Measurements from ENCODE around the gene CCDC192. TPM values are rescaled to one million over a fixed set of nuclear protein-coding genes. Genes with fewer than 3 reads are reported as not detected.

The CCDC192 gene
- total RNA-seq, 4 donors from 2014 or later, result 0.33 to 1.7 (median 1.1) TPM

DNA sequence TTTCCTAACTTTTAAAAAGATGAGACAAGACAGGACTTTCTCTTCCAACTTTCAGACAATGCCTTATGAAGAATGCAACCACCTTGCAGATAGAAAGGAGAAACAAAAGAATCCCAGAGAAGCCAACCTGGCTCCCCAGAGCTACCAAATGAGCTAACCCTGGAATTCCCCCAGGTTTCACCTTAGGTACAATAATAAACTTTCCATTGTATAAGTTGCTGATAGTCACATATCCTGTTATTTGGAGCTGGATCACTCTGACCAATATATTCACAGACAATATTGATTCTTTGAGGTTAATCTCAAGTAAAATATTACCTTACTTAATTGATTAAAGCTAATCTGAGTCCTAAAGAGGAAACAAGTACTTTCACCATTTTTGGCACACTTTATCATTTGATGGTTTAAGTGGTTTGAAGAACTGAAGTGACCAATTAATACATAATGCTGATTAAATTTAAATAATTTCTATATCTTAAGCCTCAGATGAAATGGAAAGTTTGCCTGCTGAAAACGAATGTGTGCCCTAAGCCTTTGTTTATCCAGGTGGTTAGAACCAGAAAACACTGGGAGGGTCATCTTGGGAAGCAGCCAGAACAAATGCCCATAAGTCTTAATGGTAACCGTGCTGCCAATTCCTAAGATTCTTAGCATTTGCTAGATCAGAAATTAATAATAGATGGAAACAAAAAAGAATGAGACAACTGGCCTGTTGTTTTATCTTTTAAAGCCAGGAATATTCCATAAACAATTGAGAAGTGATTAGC, 220.8 kb downstream of the CCDC192 start:
- Histone ChIP-seq H3K27ac (replicated peaks in 1 of 4) (no peak overlapping the region), H3K4me3 (no peak overlapping the region), H3K36me3 (no peaks in the 10 kb centered on the region), H3K4me1 (no peaks in the 10 kb centered on the region), H3K9me3 (no peaks in the 10 kb centered on the region), H3K27me3 (no peaks in the 10 kb centered on the region)
- TF ChIP-seq, protein P1, sequence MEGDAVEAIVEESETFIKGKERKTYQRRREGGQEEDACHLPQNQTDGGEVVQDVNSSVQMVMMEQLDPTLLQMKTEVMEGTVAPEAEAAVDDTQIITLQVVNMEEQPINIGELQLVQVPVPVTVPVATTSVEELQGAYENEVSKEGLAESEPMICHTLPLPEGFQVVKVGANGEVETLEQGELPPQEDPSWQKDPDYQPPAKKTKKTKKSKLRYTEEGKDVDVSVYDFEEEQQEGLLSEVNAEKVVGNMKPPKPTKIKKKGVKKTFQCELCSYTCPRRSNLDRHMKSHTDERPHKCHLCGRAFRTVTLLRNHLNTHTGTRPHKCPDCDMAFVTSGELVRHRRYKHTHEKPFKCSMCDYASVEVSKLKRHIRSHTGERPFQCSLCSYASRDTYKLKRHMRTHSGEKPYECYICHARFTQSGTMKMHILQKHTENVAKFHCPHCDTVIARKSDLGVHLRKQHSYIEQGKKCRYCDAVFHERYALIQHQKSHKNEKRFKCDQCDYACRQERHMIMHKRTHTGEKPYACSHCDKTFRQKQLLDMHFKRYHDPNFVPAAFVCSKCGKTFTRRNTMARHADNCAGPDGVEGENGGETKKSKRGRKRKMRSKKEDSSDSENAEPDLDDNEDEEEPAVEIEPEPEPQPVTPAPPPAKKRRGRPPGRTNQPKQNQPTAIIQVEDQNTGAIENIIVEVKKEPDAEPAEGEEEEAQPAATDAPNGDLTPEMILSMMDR (IDR thresholded peaks at IDR 0.05), result no peak
- TF ChIP-seq POLR2A (IDR thresholded peaks at IDR 0.05; ENCODE audit: low read depth), result no peak
- TF ChIP-seq POLR2AphosphoS5 (IDR thresholded peaks at IDR 0.05), result no peak
- no peak for TF ChIP-seq EP300 (IDR thresholded peaks at IDR 0.05)
- intact Hi-C loops (cut with DNase I), result no loop called here
- no peak for DNase-seq (ENCODE audit: extremely low spot score)
- WGBS, result 70% methylated on average over 2 of the region's 2 CpGs

DNA sequence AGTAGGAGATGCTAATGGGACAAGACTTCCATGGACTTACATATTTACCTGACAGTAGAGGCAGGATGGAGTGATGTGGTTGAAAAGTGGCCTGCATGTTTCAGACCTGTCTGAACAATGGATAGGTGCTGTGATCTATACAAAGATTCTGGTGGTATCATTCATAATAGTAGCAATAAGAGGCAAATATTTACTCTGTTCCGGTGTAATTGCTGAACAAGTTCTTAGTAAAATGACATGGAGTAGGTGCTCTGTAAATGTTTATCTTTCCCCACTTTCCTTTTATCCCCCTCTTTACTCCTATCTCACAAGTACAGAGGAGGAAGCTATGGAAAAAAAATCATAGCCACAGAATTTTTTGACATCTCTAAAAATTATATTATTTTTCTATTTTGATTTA, 221.4 kb downstream of the CCDC192 start:
- Histone ChIP-seq H3K9me3 (no peaks in the 10 kb centered on the region), H3K4me3 (no peak overlapping the region), H3K27ac (replicated peaks in 1 of 4) (no peak overlapping the region), H3K27me3 (no peaks in the 10 kb centered on the region), H3K36me3 (no peaks in the 10 kb centered on the region), H3K4me1 (no peaks in the 10 kb centered on the region)
- DNase-seq (ENCODE audit: extremely low spot score), result no peak
- TF ChIP-seq POLR2A (IDR thresholded peaks at IDR 0.05; ENCODE audit: low read depth), result no peak
- no peak for TF ChIP-seq POLR2AphosphoS5 (IDR thresholded peaks at IDR 0.05)
- no peak for TF ChIP-seq EP300 (IDR thresholded peaks at IDR 0.05)
- TF ChIP-seq, protein P1 (IDR thresholded peaks at IDR 0.05), result no peak
- WGBS, result 29% methylated on average over 1 of the region's 1 CpG
- intact Hi-C loops (cut with DNase I), result no loop called here

- H3K27me3 ChIP-seq, result no peaks in the 10 kb centered on the region
- H3K36me3 ChIP-seq, result no peaks in the 10 kb centered on the region
- intact Hi-C loops (cut with DNase I), result no loop called here
- DNase-seq (ENCODE audit: extremely low spot score), result no peak
- no peak overlapping the region for H3K27ac ChIP-seq (replicated peaks in 1 of 4)
- no peak overlapping the region for H3K4me3 ChIP-seq
- peaks cover 0 to 11% (median 2%) of the 10 kb centered on the region in 4 donors for H3K4me1 ChIP-seq
- WGBS, result 70% methylated on average over 4 of the region's 4 CpGs
- TF ChIP-seq POLR2AphosphoS5 (IDR thresholded peaks at IDR 0.05) (no peak), POLR2A (IDR thresholded peaks at IDR 0.05; ENCODE audit: low read depth) (no peak), EP300 (IDR thresholded peaks at IDR 0.05) (no peak)
- TF ChIP-seq, protein P1 (IDR thresholded peaks at IDR 0.05), result no peak
- H3K9me3 ChIP-seq, result no peaks in the 10 kb centered on the region
Measured at GRCh38 chr5:127925916-127926315, 222.7 kb downstream of the CCDC192 start.

DNA sequence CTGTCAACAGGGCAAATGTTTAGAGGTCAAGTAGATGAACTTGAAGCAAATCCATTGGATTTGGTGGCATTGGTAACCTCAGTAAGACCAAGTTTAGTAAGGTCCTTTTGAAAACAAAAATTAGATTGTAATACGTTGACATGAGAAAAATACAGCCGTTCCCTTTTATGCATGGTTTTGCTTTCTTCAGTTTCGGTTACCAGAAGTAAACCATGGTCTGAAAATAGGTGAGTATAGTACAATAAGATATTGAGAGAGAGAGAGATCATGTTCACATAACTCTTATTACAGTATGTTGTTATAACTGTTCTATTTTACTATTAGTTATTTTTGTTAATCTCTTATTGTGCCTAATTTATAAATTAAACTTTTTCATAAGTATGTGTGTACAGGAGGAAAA, 223.8 kb downstream of the CCDC192 start:
- TF ChIP-seq, protein P1 (IDR thresholded peaks at IDR 0.05), result no peak
- no peak for TF ChIP-seq POLR2A (IDR thresholded peaks at IDR 0.05; ENCODE audit: low read depth)
- TF ChIP-seq POLR2AphosphoS5 (IDR thresholded peaks at IDR 0.05), result no peak
- TF ChIP-seq EP300 (IDR thresholded peaks at IDR 0.05), result no peak
- 97% methylated on average over 3 of the region's 3 CpGs for WGBS

More for the DNA sequence above, 223.8 kb downstream of the CCDC192 start:
- Histone ChIP-seq H3K4me1 (peaks cover 0 to 11% (median 2%) of the 10 kb centered on the region in 4 donors), H3K27me3 (no peaks in the 10 kb centered on the region), H3K27ac (replicated peaks in 1 of 4) (no peak overlapping the region), H3K9me3 (no peaks in the 10 kb centered on the region), H3K4me3 (no peak overlapping the region), H3K36me3 (no peaks in the 10 kb centered on the region)
- intact Hi-C loops (cut with DNase I), result no loop called here
- DNase-seq (ENCODE audit: extremely low spot score), result no peak

All from esophagus muscularis mucosa (tissue), 4 donors.